ENCODE measurements around the gene SAV1.

The SAV1 gene

GRCh38 chr14:50667996-50668825 is at the start of gene SAV1:
SAV1 (minus strand) TSS chr14:50668306; CDS start chr14:50667967, 339 bp downstream.
- H2AFZ ChIP-seq (ENCODE audit: low read depth): peak within 1 kb of the TSS; percentile 66
- peak within 1 kb of the TSS; percentile 71 for H3K27ac ChIP-seq
- no peak within 1 kb of the TSS for H3K4me3 ChIP-seq (IDR thresholded peaks at IDR 0.05; ENCODE audit: insufficient read depth, low read depth, low read length)
- H3K79me2 ChIP-seq (ENCODE audit: insufficient read depth, low read depth): peaks cover 21% of the 10 kb centered on the region; the same call in 1 of the 2 replicates
- peaks cover 12% of the 10 kb centered on the region for H3K4me1 ChIP-seq (ENCODE audit: low read depth, poor library complexity, severe bottlenecking)
- peak within 1 kb of the TSS; percentile 86 for H3K9ac ChIP-seq
- no peaks in the 10 kb centered on the region for H3K27me3 ChIP-seq (ENCODE audit: insufficient read depth, low read depth)
- peak within 1 kb of the TSS; percentile 90 for H3K4me2 ChIP-seq
- no peak for TF ChIP-seq CTCF (conservative IDR thresholded peaks at IDR 0.05; ENCODE audit: low read depth, low read length)
- no peaks in the 10 kb centered on the region for H3K36me3 ChIP-seq (ENCODE audit: insufficient read depth)
- H4K20me1 ChIP-seq (ENCODE audit: insufficient read depth): no peaks in the 10 kb centered on the region

GRCh38 chr14:50717811-50718210 is 49.7 kb upstream of the SAV1 start:
- no peaks in the 10 kb centered on the region for H3K36me3 ChIP-seq (ENCODE audit: insufficient read depth)
- H3K27ac ChIP-seq: no peak overlapping the region
- no peak overlapping the region for H3K4me3 ChIP-seq (IDR thresholded peaks at IDR 0.05; ENCODE audit: insufficient read depth, low read depth, low read length)
- no peaks in the 10 kb centered on the region for H4K20me1 ChIP-seq (ENCODE audit: insufficient read depth)
- no peak overlapping the region for H3K4me2 ChIP-seq
- H3K4me1 ChIP-seq (ENCODE audit: low read depth, poor library complexity, severe bottlenecking): no peaks in the 10 kb centered on the region
- H3K79me2 ChIP-seq (ENCODE audit: insufficient read depth, low read depth): no peaks in the 10 kb centered on the region
- no peak for TF ChIP-seq CTCF (conservative IDR thresholded peaks at IDR 0.05; ENCODE audit: low read depth, low read length)
- no peak overlapping the region for H3K9ac ChIP-seq
- no peaks in the 10 kb centered on the region for H3K27me3 ChIP-seq (ENCODE audit: insufficient read depth, low read depth)
- H2AFZ ChIP-seq (ENCODE audit: low read depth): no peak overlapping the region

GRCh38 chr14:50714450-50715073 is 46.5 kb upstream of the SAV1 start:
- H3K4me2 ChIP-seq: no peak overlapping the region
- H3K4me1 ChIP-seq (ENCODE audit: low read depth, poor library complexity, severe bottlenecking): no peaks in the 10 kb centered on the region
- H3K27me3 ChIP-seq (ENCODE audit: insufficient read depth, low read depth): no peaks in the 10 kb centered on the region
- H3K27ac ChIP-seq: no peak overlapping the region
- 0 out of 2 replicates have a peak, but pooled peaks have one; percentile 49 for TF ChIP-seq CTCF (conservative IDR thresholded peaks at IDR 0.05; ENCODE audit: low read depth, low read length)
- H2AFZ ChIP-seq (ENCODE audit: low read depth): no peak overlapping the region
- no peak overlapping the region for H3K9ac ChIP-seq
- no peak overlapping the region for H3K4me3 ChIP-seq (IDR thresholded peaks at IDR 0.05; ENCODE audit: insufficient read depth, low read depth, low read length)
- H4K20me1 ChIP-seq (ENCODE audit: insufficient read depth): no peaks in the 10 kb centered on the region
- H3K36me3 ChIP-seq (ENCODE audit: insufficient read depth): no peaks in the 10 kb centered on the region
- no peaks in the 10 kb centered on the region for H3K79me2 ChIP-seq (ENCODE audit: insufficient read depth, low read depth)

- Histone ChIP-seq H3K79me2 (ENCODE audit: insufficient read depth, low read depth) (no peaks in the 10 kb centered on the region), H3K9ac (no peak overlapping the region), H4K20me1 (ENCODE audit: insufficient read depth) (no peaks in the 10 kb centered on the region), H2AFZ (ENCODE audit: low read depth) (no peak overlapping the region), H3K4me1 (ENCODE audit: low read depth, poor library complexity, severe bottlenecking) (no peaks in the 10 kb centered on the region), H3K27ac (no peak overlapping the region), H3K36me3 (ENCODE audit: insufficient read depth) (no peaks in the 10 kb centered on the region), H3K4me2 (no peak overlapping the region), H3K27me3 (ENCODE audit: insufficient read depth, low read depth) (no peaks in the 10 kb centered on the region), H3K4me3 (IDR thresholded peaks at IDR 0.05; ENCODE audit: insufficient read depth, low read depth, low read length) (no peak overlapping the region)
- no peak for TF ChIP-seq CTCF (conservative IDR thresholded peaks at IDR 0.05; ENCODE audit: low read depth, low read length)
Observed at GRCh38 chr14:50711043-50711442, 42.9 kb upstream of the SAV1 start.

All from KMS-11 (cell line).